Stimulated activated CD8-positive, alpha-beta memory T cell treated with anti-CD3 and anti-CD28 coated beads, Interleukin-12 subunit alpha, Interleukin-12 subunit beta, amount 100 ng/mL, for 24 hours (primary cell): Measurements from ENCODE around the gene ZSWIM7.
"Not testable (repeated sequence)": the region's sequence is repeated elsewhere in the genome, so short reads cannot be mapped to it uniquely, and the experiment has no call there.

Experiments used
- DNase-seq: peaks from one replicate; pipeline ENCODE4 v3.0.0-alpha.2; 2020; ENCODE audit errors: extremely low read depth

The ZSWIM7 gene

GRCh38 chr17:15957608-15958307, 41.7 kb downstream of the ZSWIM7 start:
- DNase-seq: no peak

- no peak for DNase-seq
Observed at GRCh38 chr17:15957206-15957605, 42.3 kb downstream of the ZSWIM7 start.

- no peak for DNase-seq
Observed at GRCh38 chr17:15955793-15956541, 43.5 kb downstream of the ZSWIM7 start.

GRCh38 chr17:15954222-15954621, 45.3 kb downstream of the ZSWIM7 start:
- DNase-seq: no peak

- no peak for DNase-seq
Observed at GRCh38 chr17:15952916-15953790, 46.4 kb downstream of the ZSWIM7 start.

GRCh38 chr17:15952048-15952532, 47.4 kb downstream of the ZSWIM7 start:
- DNase-seq: no peak

- DNase-seq: no peak
Observed at GRCh38 chr17:15951368-15952047, 48.0 kb downstream of the ZSWIM7 start.

GRCh38 chr17:15947976-15948752, 51.3 kb downstream of the ZSWIM7 start:
- DNase-seq: no peak

GRCh38 chr17:15947271-15947670, 52.2 kb downstream of the ZSWIM7 start:
- DNase-seq: no peak

GRCh38 chr17:15946611-15947120, 52.8 kb downstream of the ZSWIM7 start:
- no peak for DNase-seq

- no peak for DNase-seq
Observed at GRCh38 chr17:15945527-15946191, 53.8 kb downstream of the ZSWIM7 start.

GRCh38 chr17:15944759-15945526, 54.6 kb downstream of the ZSWIM7 start, which contains the start of gene ADORA2B:
ADORA2B (plus strand) TSS chr17:15945130; CDS start chr17:15945249, 119 bp downstream.
- DNase-seq: no peak

GRCh38 chr17:15943971-15944758, 55.3 kb downstream of the ZSWIM7 start:
- no peak for DNase-seq

GRCh38 chr17:15942207-15942833, 57.2 kb downstream of the ZSWIM7 start:
- no peak for DNase-seq

GRCh38 chr17:15941781-15942180, 57.7 kb downstream of the ZSWIM7 start:
- no peak for DNase-seq

GRCh38 chr17:15936481-15936880, 63.0 kb downstream of the ZSWIM7 start:
- DNase-seq: not testable (repeated sequence)

- DNase-seq: no peak
Observed at GRCh38 chr17:15935891-15936290, 63.6 kb downstream of the ZSWIM7 start.

- DNase-seq: no peak
Observed at GRCh38 chr17:15934866-15935265, 64.6 kb downstream of the ZSWIM7 start.
